ENCODE data around the gene DDRGK1. TPM values are rescaled to one million over a fixed set of nuclear protein-coding genes. Genes with fewer than 3 reads are reported as not detected.

DDRGK1 gene
- total RNA-seq, 1 donor from 2014 or later = 108 TPM

DNA sequence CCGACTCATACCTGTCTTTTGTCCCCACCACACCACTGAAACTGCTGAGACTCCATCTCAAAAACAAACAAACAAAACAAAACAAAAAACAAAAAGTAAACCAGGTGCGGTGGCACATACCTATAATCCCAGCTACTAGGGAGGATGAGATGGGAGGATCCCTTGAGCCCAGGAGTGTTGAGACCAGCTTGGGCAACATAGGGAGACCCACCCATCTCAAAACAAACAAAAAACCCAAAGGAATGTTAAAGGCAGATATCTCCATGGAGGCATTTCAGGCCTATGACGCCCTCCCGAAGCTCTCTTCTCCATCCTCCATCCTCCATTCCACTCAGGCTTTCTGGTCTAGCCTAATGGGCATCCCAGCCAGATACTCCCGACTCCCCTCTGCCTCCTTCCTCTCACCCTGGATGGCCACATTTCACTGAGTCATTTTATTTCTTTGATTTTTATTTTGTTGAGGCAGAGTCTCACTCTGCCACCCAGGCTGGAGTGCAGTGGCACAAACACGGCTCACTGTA lies 37.8 kb upstream of the DDRGK1 start:
- DNase-seq (ENCODE audit: low read depth) = no peak
- H3K4me3 ChIP-seq (ENCODE audit: low read depth, low read length) = no peak overlapping the region

GRCh38 chr20:3240776-3241363 lies 36.4 kb upstream of the DDRGK1 start:
- peaks cover 26% of the 10 kb centered on the region for H3K27me3 ChIP-seq (ENCODE audit: control insufficient read depth, insufficient read depth, low read length)
- H3K36me3 ChIP-seq (ENCODE audit: control insufficient read depth, insufficient read depth, low read length) = no peaks in the 10 kb centered on the region
- no peak overlapping the region for H3K4me3 ChIP-seq (ENCODE audit: low read depth, low read length)
- DNase-seq (ENCODE audit: low read depth) = no peak
- no peak for TF ChIP-seq CTCF (IDR thresholded peaks at IDR 0.05; ENCODE audit: insufficient read depth, low read length, poor library complexity, severe bottlenecking)

More for the DNA sequence above, 37.8 kb upstream of the DDRGK1 start:
- no peaks in the 10 kb centered on the region for H3K36me3 ChIP-seq (ENCODE audit: control insufficient read depth, insufficient read depth, low read length)
- H3K27me3 ChIP-seq (ENCODE audit: control insufficient read depth, insufficient read depth, low read length) = peaks cover 26% of the 10 kb centered on the region
- no peak for TF ChIP-seq CTCF (IDR thresholded peaks at IDR 0.05; ENCODE audit: insufficient read depth, low read length, poor library complexity, severe bottlenecking)

DNA sequence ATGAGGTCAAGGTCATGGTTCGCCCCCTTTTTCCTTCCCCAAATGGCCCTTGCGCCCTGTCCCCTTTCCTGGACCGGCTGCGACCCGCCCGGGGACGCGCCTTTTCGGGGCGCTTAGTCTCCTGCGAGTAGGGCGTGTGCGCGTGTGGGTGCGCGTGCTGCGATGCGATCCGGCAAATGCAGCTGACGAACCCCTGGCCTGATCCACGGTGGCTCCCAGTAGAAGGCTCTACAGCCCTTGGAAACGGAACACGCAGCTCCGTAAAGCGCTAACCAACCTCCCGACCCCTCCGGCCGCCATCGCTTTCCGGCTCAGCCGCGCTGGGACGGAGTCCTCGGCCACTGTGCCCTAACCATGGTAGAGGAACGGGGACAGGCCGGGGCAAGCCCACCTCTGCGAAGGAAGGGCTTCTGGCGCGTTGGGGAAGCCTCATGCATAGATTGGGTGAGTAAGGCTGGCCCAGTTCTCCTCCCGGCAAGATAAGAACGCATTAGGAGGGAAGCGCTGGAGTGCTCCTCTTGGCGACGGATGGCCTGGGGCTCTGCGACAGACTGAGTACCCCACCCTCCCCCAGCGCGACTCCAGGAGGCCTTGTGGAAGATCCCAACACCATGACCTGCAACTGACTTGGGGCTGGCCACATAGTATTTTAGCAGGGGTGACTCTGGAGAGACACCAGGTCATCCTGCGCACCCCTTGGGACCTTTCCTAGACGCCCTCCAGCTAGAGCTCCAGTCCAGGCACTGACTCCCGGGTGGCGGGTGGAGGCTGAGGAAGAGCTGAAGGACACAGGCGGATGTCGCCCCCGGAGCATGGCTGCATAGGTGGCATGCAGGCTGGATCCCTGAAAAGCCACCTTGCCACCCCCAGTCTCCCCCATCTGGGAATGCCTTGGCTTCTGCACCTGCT lies 35.6 kb upstream of the DDRGK1 start:
- no peak for DNase-seq (ENCODE audit: low read depth)
- Histone ChIP-seq H3K4me3 (ENCODE audit: low read depth, low read length) (peak overlapping the region; percentile 56), H3K36me3 (ENCODE audit: control insufficient read depth, insufficient read depth, low read length) (no peaks in the 10 kb centered on the region), H3K27me3 (ENCODE audit: control insufficient read depth, insufficient read depth, low read length) (peaks cover 26% of the 10 kb centered on the region)
- TF ChIP-seq CTCF (IDR thresholded peaks at IDR 0.05; ENCODE audit: insufficient read depth, low read length, poor library complexity, severe bottlenecking) = no peak

DNA sequence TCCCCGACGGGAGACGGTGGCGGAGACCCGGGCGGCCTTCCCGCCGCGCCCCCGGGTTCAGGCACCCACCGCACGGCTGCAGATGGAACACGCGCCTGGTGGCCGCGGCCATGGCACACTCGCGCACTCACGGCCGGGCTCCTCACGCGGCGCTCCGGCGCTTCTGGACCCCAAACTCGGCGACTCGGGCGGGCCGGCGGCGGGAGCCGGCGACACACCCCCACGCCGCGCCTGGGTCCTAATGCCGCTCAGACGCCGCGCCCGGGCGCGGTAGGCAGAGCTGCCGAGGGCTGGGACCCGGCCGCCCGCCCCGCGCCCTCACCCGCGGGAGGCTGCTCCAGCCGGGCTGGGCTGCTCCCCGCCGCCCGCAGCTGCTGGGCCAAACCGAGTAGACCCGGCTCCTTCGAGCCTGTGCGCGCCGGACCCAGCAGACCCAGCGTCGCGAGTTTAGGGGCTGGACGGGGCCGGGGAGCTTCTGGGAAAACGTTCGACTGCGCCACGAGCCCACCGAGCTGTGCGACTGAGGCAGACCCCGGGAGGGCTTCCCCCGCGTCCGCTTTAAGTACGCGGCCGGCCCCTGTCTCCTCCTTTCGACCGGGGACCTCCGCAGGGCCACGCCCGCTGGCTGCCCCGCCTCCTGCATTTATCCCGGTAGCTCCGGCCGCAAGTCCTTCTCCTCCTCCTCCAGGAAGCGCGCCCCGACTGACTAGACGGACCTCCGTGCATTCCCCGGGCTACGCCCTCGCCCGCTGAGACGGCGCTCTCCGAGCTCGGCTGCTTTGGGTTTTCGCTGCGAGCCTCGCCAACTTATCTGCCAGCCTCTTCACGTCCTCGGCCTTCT lies 34.8 kb upstream of the DDRGK1 start, which contains the start of gene SLC4A11:
SLC4A11 (minus strand) TSS at position 165 of the 841 bp plus-strand sequence; CDS start at position 112, 53 bp downstream.
- no peaks in the 10 kb centered on the region for H3K36me3 ChIP-seq (ENCODE audit: control insufficient read depth, insufficient read depth, low read length)
- peaks cover 25% of the 10 kb centered on the region for H3K27me3 ChIP-seq (ENCODE audit: control insufficient read depth, insufficient read depth, low read length)
- no peak for TF ChIP-seq CTCF (IDR thresholded peaks at IDR 0.05; ENCODE audit: insufficient read depth, low read length, poor library complexity, severe bottlenecking)
- H3K4me3 ChIP-seq (ENCODE audit: low read depth, low read length) = peak within 1 kb of the TSS; percentile 56
- peak; percentile 42 for DNase-seq (ENCODE audit: low read depth)

- no peaks in the 10 kb centered on the region for H3K36me3 ChIP-seq (ENCODE audit: control insufficient read depth, insufficient read depth, low read length)
- no peak for DNase-seq (ENCODE audit: low read depth)
- peak overlapping the region; percentile 56 for H3K4me3 ChIP-seq (ENCODE audit: low read depth, low read length)
- no peak for TF ChIP-seq CTCF (IDR thresholded peaks at IDR 0.05; ENCODE audit: insufficient read depth, low read length, poor library complexity, severe bottlenecking)
- peaks cover 24% of the 10 kb centered on the region for H3K27me3 ChIP-seq (ENCODE audit: control insufficient read depth, insufficient read depth, low read length)
These were observed 34.1 kb upstream of the DDRGK1 start for GRCh38 chr20:3238616-3239025.
